HEK293T (cell line): ENCODE measurements around the gene DPP7.

Source experiments
- CTCF ChIA-PET: fragments of 350-600 bp; formaldehyde crosslinking; extraction: SDS; loops from one replicate; lab custom pipeline; 2021; ENCODE audit warnings: antibody characterized with exemption, inconsistent platforms; lab: Yijun Ruan, JAX
- POLR2A ChIA-PET: fragments of 350-600 bp; formaldehyde crosslinking; extraction: SDS; loops from one replicate; lab custom pipeline; 2020; ENCODE audit warnings: antibody characterized with exemption, inconsistent platforms; lab: Yijun Ruan, JAX
- DNase-seq: peaks from one replicate; pipeline ENCODE4 v3.0.0; 2012; ENCODE audit warnings: mixed read lengths; ENCODE audit errors: extremely low spot score
- ARNT ChIP-seq: fragments of 450-650 bp; IDR thresholded peaks from 2 replicates; pipeline ENCODE4 v1.6.1; 2017; ENCODE audit warnings: mild to moderate bottlenecking
- BHLHE40 ChIP-seq: fragments of 450-650 bp; IDR thresholded peaks from 2 replicates; pipeline ENCODE4 v1.6.1; 2016; ENCODE audit warnings: mild to moderate bottlenecking, moderate library complexity, borderline replicate concordance
- CTBP1 ChIP-seq: fragments of 450-650 bp; IDR thresholded peaks from 2 replicates; pipeline ENCODE4 v1.6.1; 2016; ENCODE audit warnings: borderline replicate concordance
- ELF4 ChIP-seq: fragments of 450-650 bp; IDR thresholded peaks from 2 replicates; pipeline ENCODE4 v1.6.1; 2017; ENCODE audit warnings: antibody characterized with exemption
- FOXA1 ChIP-seq: fragments of 450-650 bp; IDR thresholded peaks from 2 replicates; pipeline ENCODE4 v1.6.1; 2016; ENCODE audit warnings: mild to moderate bottlenecking
- FOXK2 ChIP-seq: fragments of 450-650 bp; IDR thresholded peaks from 2 replicates; pipeline ENCODE4 v1.6.1; 2016; ENCODE audit warnings: mild to moderate bottlenecking
- FOXM1 ChIP-seq: fragments of 450-650 bp; IDR thresholded peaks from 2 replicates; pipeline ENCODE4 v1.6.1; 2017; ENCODE audit warnings: mild to moderate bottlenecking, borderline replicate concordance
- HDGF ChIP-seq: fragments of 450-650 bp; IDR thresholded peaks from 2 replicates; pipeline ENCODE4 v1.6.1; 2017; ENCODE audit warnings: antibody characterized with exemption, borderline replicate concordance
- L3MBTL2 ChIP-seq: fragments of 450-650 bp; conservative IDR thresholded peaks from 2 replicates; pipeline ENCODE4 v1.6.1; 2016; ENCODE audit warnings: mild to moderate bottlenecking
- LEF1 ChIP-seq: fragments of 450-650 bp; IDR thresholded peaks from 2 replicates; pipeline ENCODE4 v1.6.1; 2017; ENCODE audit warnings: mild to moderate bottlenecking, borderline replicate concordance
- NFRKB ChIP-seq: fragments of 450-650 bp; IDR thresholded peaks from 2 replicates; pipeline ENCODE4 v1.6.1; 2016; ENCODE audit warnings: mild to moderate bottlenecking, moderate library complexity
- SP1 ChIP-seq: fragments of 450-650 bp; IDR thresholded peaks from 2 replicates; pipeline ENCODE4 v1.6.1; 2017
- SUZ12 ChIP-seq: fragments of 450-650 bp; IDR thresholded peaks from 2 replicates; pipeline ENCODE4 v1.6.1; 2016; ENCODE audit warnings: mild to moderate bottlenecking
- TARDBP ChIP-seq: fragments of 450-650 bp; IDR thresholded peaks from 2 replicates; pipeline ENCODE4 v1.6.1; 2016
- ZNF384 ChIP-seq: fragments of 450-650 bp; IDR thresholded peaks from 2 replicates; pipeline ENCODE4 v1.6.1; 2016
- TF ChIP-seq, protein P1 (sequence below): fragments of 450-650 bp; IDR thresholded peaks from 2 replicates; pipeline ENCODE4 v1.6.1; 2016

DPP7 gene

DNA sequence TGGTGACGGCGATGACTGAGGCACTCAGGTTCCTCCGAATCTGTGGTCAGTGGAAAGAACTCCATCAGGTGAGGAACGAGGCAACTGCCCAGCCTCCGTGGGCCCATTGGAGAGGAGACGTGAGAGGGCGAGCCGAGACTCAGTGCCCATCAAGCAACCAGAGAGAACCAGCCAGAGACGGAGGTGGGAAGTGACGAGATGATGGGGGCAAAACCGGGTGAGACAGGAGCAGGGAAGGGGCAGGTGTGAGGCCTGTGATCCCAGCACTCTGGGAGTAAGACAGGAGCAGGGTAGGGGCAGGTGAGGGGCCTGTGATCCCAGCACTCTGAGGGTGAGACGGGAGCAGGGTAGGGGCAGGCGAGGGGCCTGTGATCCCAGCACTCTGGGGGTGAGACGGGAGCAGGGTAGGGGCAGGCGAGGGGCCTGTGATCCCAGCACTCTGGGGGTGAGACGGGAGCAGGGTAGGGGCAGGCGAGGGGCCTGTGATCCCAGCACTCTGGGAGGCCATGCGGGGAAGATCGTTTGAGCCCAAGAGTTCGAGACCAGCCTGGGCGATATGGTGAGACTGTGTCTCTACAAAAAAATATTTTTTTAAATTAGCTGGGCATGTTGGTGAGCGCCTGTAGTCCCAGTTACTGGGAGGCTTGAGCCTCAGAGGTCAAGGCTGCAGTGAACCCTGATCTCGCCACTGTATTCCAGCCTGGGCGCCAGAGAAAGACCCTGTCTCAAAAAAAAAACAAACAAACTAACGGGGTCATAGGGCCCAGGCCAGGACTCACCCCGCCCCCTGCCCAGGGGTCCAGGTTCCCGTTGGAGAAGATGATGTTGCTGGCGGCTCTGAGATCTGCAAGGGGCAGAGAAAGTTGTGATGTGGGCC, 3.4 kb downstream of the DPP7 start:
- no peak for DNase-seq
- ChIA-PET CTCF (interaction anchor here (0.6 kb wide), 2 partner anchors 15 to 24 kb away, joined by 3 to 4 read pairs; partner anchors contain the start of gene MAN1B1), POLR2A (no interaction called here)
- TF ChIP-seq FOXK2 (no peak), NFRKB (no peak), ZNF384 (no peak), TARDBP (no peak), FOXM1 (no peak), BHLHE40 (no peak), FOXA1 (no peak), SUZ12 (no peak), SP1 (no peak), HDGF (no peak), CTBP1 (no peak), LEF1 (no peak), L3MBTL2 (no peak)
- TF ChIP-seq, protein P1, sequence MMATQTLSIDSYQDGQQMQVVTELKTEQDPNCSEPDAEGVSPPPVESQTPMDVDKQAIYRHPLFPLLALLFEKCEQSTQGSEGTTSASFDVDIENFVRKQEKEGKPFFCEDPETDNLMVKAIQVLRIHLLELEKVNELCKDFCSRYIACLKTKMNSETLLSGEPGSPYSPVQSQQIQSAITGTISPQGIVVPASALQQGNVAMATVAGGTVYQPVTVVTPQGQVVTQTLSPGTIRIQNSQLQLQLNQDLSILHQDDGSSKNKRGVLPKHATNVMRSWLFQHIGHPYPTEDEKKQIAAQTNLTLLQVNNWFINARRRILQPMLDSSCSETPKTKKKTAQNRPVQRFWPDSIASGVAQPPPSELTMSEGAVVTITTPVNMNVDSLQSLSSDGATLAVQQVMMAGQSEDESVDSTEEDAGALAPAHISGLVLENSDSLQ, result no peak

DNA sequence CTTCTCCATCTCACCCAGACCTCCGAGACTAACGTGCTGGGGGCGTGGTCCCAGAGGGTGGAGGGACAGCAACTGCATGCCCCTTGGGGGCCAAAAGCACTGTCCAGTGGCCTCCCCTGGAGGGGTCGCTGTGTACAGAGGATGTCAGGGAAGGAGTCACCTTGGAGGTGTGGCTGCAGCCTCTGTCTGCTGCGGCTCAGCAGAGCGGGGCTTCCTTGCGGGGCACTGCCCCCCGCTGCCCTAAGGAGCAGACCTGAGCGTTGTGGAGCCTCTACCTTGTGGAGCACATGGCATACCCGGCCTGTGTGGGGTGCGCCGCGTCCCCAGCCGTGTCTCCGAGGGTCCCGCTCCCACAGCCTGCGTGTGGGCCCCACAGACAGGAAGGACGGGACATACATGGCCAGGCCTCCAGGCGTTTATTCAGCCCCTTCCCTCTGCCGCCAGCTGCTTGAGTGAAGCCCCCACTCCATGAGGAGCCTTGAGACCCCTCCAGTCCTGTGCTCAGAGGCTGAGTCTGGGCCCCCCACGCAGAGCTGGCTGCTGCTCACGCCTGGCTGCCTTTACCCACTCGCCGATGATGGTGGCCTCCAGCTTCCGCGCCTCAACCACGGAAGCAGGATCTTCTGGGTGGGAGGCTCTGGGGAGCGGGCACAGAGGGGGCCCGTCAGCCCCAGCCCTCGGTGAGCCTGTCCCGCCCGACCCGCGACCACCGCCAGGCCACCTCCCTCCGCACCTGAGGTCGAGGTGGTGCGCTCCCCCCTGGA, 4.2 kb downstream of the DPP7 start:
- CTCF ChIA-PET, result no interaction called here
- POLR2A ChIA-PET, result no interaction called here
- no peak for TF ChIP-seq ZNF384
- TF ChIP-seq NFRKB, result no peak
- TF ChIP-seq, protein P1, result no peak
- no peak for TF ChIP-seq SP1
- TF ChIP-seq ARNT, result no peak
- no peak for TF ChIP-seq FOXM1
- no peak for TF ChIP-seq TARDBP
- TF ChIP-seq ELF4, result no peak
- TF ChIP-seq HDGF, result no peak
- TF ChIP-seq SUZ12, result no peak
- no peak for TF ChIP-seq BHLHE40
- TF ChIP-seq CTBP1, result no peak
- no peak for DNase-seq

DNA sequence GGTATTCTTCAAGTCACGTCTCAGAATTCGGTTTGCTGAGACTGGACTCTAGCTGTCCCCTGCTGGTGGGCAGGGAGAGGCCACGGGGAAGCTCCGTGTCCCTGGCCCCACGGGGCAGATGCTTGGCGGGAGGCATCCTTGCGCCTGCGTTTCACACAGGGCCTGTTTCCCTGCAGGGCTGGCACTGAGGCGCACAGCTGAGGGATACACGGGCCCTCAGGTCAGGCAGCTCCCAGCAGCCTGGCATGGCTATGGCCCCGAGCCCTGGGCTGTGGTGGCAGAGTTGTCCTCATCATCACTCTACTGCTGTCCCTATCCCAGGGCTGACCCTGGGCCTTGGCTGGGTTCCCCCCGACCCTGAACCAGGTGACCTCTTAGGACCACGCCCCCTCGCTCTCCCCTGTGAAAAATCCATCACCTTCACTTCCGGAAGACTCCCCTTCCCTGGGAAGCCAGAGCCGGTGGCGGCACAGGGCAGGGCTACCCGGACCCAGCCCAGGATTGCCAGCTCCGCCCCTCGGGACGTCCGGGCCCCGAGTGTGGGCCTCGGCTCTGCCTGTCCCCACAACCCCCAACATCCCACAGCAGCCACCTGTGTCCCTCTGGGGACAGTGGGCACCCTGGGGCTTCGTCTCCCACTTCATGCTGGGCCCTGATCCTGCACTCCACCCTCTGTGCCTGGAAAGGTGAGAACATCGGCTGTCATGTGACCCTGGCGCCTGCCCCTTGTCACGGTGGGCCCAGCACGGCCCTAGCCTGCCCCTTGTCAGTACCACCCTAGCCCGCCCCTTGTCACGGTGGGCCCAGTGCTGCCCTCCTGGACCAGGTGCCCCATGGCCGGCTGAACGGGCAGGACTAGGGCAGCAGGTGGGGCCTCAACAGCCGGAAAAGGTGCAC, 5.0 kb downstream of the DPP7 start:
- CTCF ChIA-PET, result no interaction called here
- no peak for DNase-seq
- TF ChIP-seq FOXM1, result no peak
- no peak for TF ChIP-seq L3MBTL2
- TF ChIP-seq ARNT, result no peak
- TF ChIP-seq, protein P1, result no peak
- no peak for TF ChIP-seq FOXK2
- no peak for TF ChIP-seq LEF1
- TF ChIP-seq NFRKB, result no peak
- no peak for TF ChIP-seq TARDBP
- TF ChIP-seq CTBP1, result no peak
- no peak for TF ChIP-seq SP1
- TF ChIP-seq ZNF384, result no peak
- TF ChIP-seq BHLHE40, result no peak
- no peak for TF ChIP-seq FOXA1
- no peak for TF ChIP-seq HDGF
- TF ChIP-seq SUZ12, result no peak
- TF ChIP-seq ELF4, result no peak
- POLR2A ChIA-PET, result no interaction called here

DNA sequence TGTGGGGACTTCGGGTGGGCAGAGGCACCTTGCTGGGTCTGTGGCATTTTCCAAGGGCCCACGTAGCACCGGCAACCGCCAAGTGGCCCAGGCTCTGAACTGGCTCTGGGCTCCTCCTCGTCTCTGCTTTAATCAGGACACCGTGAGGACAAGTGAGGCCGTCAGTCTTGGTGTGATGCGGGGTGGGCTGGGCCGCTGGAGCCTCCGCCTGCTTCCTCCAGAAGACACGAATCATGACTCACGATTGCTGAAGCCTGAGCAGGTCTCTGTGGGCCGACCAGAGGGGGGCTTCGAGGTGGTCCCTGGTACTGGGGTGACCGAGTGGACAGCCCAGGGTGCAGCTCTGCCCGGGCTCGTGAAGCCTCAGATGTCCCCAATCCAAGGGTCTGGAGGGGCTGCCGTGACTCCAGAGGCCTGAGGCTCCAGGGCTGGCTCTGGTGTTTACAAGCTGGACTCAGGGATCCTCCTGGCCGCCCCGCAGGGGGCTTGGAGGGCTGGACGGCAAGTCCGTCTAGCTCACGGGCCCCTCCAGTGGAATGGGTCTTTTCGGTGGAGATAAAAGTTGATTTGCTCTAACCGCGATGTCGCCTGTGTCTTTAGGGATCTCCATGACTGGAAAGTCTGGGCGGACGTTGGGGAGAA, 5.8 kb downstream of the DPP7 start:
- ChIA-PET POLR2A (no interaction called here), CTCF (no interaction called here)
- no peak for TF ChIP-seq BHLHE40
- no peak for TF ChIP-seq TARDBP
- TF ChIP-seq ARNT, result no peak
- TF ChIP-seq SP1, result no peak
- no peak for TF ChIP-seq L3MBTL2
- no peak for TF ChIP-seq SUZ12
- no peak for TF ChIP-seq HDGF
- no peak for TF ChIP-seq NFRKB

More for the DNA sequence above, 5.8 kb downstream of the DPP7 start:
- DNase-seq, result no peak
